Measurements from ENCODE around the gene IAH1. TPM values are rescaled to one million over a fixed set of nuclear protein-coding genes. Genes with fewer than 3 reads are reported as not detected.

The IAH1 gene
- total RNA-seq, 2 experiments from 2014 or later: 64.6 to 66.3 TPM

GRCh38 chr2:9533663-9534062 is 59.3 kb downstream of the IAH1 start:
- H3K4me3 Mint-ChIP-seq: no peak overlapping the region
- no peaks in the 10 kb centered on the region for H3K9me3 Mint-ChIP-seq
- peaks cover 1% of the 10 kb centered on the region for H3K36me3 Mint-ChIP-seq
- no peaks in the 10 kb centered on the region for H3K27me3 Mint-ChIP-seq
- DNase-seq: no peak
- H3K4me1 Mint-ChIP-seq: peaks cover 15% of the 10 kb centered on the region
- H3K27ac Mint-ChIP-seq: no peak overlapping the region

GRCh38 chr2:9535177-9535576 is 60.8 kb downstream of the IAH1 start:
- DNase-seq: no peak
- Mint-ChIP-seq H3K27ac (no peak overlapping the region), H3K9me3 (no peaks in the 10 kb centered on the region), H3K36me3 (peaks cover 8% of the 10 kb centered on the region), H3K27me3 (no peaks in the 10 kb centered on the region), H3K4me1 (peaks cover 21% of the 10 kb centered on the region), H3K4me3 (no peak overlapping the region)

GRCh38 chr2:9536504-9536903 is 62.2 kb downstream of the IAH1 start:
- Mint-ChIP-seq H3K27me3 (no peaks in the 10 kb centered on the region), H3K9me3 (no peaks in the 10 kb centered on the region), H3K4me1 (peaks cover 21% of the 10 kb centered on the region), H3K4me3 (no peak overlapping the region), H3K27ac (no peak overlapping the region), H3K36me3 (peaks cover 9% of the 10 kb centered on the region)
- DNase-seq: no peak

GRCh38 chr2:9538000-9538507 is 63.7 kb downstream of the IAH1 start:
- Mint-ChIP-seq H3K36me3 (peaks cover 8% of the 10 kb centered on the region), H3K27ac (no peak overlapping the region), H3K9me3 (no peaks in the 10 kb centered on the region), H3K27me3 (no peaks in the 10 kb centered on the region), H3K4me3 (no peak overlapping the region), H3K4me1 (peaks cover 21% of the 10 kb centered on the region)
- DNase-seq: no peak

Other genes with a start within 250 kb of the IAH1 start
- 100 to 1,000 TPM; 171 to 180 TPM for gene ITGB1BP1, start 51.0 kb upstream of the IAH1 start, total RNA-seq
- gene CPSF3, start 50.9 kb upstream of the IAH1 start, total RNA-seq: 10 to 100 TPM; 83.8 to 85.6 TPM
- 10 to 100 TPM; 13.4 to 14.5 TPM for gene ADAM17, start 81.3 kb downstream of the IAH1 start, total RNA-seq
- 100 to 1,000 TPM; 314 to 317 TPM for gene YWHAQ, start 156.4 kb downstream of the IAH1 start, total RNA-seq